Heart right ventricle (tissue), 16 donors: Measurements from ENCODE around the gene NCAPG2. TPM values are rescaled to one million over a fixed set of nuclear protein-coding genes. Genes with fewer than 3 reads are reported as not detected.
A peak's percentile ranks its signal among the peaks of the same experiment; 100 is the strongest.

Experiments used
- ATAC-seq, 8 donors: fragments of 200-7000 bp; cut with Tn5 transposase; one replicate each; pipeline ENCODE4 v1.9.1; 2020; ENCODE audit warnings: mild to moderate bottlenecking in 8 of 8, moderate library complexity in 8 of 8, moderate number of reproducible peaks in 1 of 8
- DNase-seq, 2 donors: peaks; one replicate each; pipeline ENCODE4 v3.0.0-alpha.2; 2020
- H3K27ac ChIP-seq, 10 donors: fragments of 200-600 bp; sonication (generic) in 2 of 10; one replicate each; pipeline versions ENCODE4 v1.5.0 to v1.8.0; 2020 to 2022; ENCODE audit warnings: mild to moderate bottlenecking in 3 of 10
- H3K27me3 ChIP-seq, 7 donors: fragments of 200-600 bp; one replicate each; pipeline ENCODE4 v1.8.0; 2021 to 2022; ENCODE audit warnings: mild to moderate bottlenecking in 2 of 7
- H3K36me3 ChIP-seq, 9 donors: fragments of 200-600 bp; sonication (generic) in 1 of 9; one replicate each; pipeline versions ENCODE4 v1.5.0 to v1.8.0; 2020 to 2022; ENCODE audit warnings: mild to moderate bottlenecking in 2 of 9
- H3K4me1 ChIP-seq, 9 donors: fragments of 200-600 bp; sonication (generic) in 1 of 9; one replicate each; pipeline versions ENCODE4 v1.5.0 to v1.8.0; 2020 to 2022; ENCODE audit warnings: mild to moderate bottlenecking in 4 of 9
- H3K4me3 ChIP-seq, 10 donors: fragments of 200-600 bp; sonication (generic) in 2 of 10; one replicate each; pipeline versions ENCODE4 v1.5.0 to v1.8.0; 2020 to 2022; ENCODE audit warnings: mild to moderate bottlenecking in 7 of 10, moderate library complexity in 2 of 10
- H3K9me3 ChIP-seq, 11 donors: fragments of 200-600 bp in 10 of 11; sonication (generic) in 2 of 11; one replicate each; pipeline versions ENCODE4 v1.5.0 to v1.8.0; 2013 to 2022; ENCODE audit warnings: mild to moderate bottlenecking in 2 of 11, control low read depth in 1 of 11, moderate library complexity in 1 of 11
- WGBS, 2 donors: extraction: QIAGEN DNeasy Blood & Tissue Kit; methylation state at CpG; one replicate each; pipeline ENCODE4 v1.1.7; 2013; ENCODE audit warnings: inconsistent platforms in 1 of 2; 5-methylcytosine and 5-hydroxymethylcytosine counted together
- intact Hi-C, 10 donors: fragments of 100-400 bp; cut with DNase I; formaldehyde crosslinking; loops; one replicate each; pipeline versions ENCODE4 v1.11.1 to v1.14.2; 2022
- polyA plus RNA-seq, 2 donors: library from polyadenylated mRNA; stranded (reverse); fragments of 200-250 nt; gene quantifications; one replicate each; pipeline ENCODE4 v1.2.3, GENCODE V29; 2013
- total RNA-seq, 10 donors: library from RNA; stranded (reverse); fragmentation: NEBNext Ultra II Directional in 3 of 10; extraction: Animal tissue kit (Norgen Biotek cat#: 25700) in 3 of 10; gene quantifications; one replicate each; pipeline versions ENCODE4 v1.2.1 to v1.2.4, GENCODE V29; 2021 to 2023
- TF ChIP-seq, protein P1 (sequence below), 9 donors: fragments of 200-600 bp; sonication (generic) in 2 of 9; IDR thresholded peaks; one replicate each; pipeline versions ENCODE4 v1.5.0 to v1.8.0; 2021 to 2022; ENCODE audit warnings: antibody characterized with exemption in 9 of 9, mild to moderate bottlenecking in 5 of 9, moderate library complexity in 1 of 9
- donor health status: Arrhythmogenic right ventricular cardiomyopathy.
- donor health status: ischemic (EF 13 %, LVEDD 7.1; RV severe dilation, severe dysfunction).
- donor health status: healthy with polysubstance abuse.
- donor health status: DM: no; HTN: yes; CAD: no.
- donor health status: DM: no; HTN: no; CAD: no.
- donor health status: ischemic (EF 25% LVEDD 6.9; RV normal size, moderate dysfunction).
- donor health status: ischemic (EF 25% LVEDD 5.7; RV mildly dilated, moderate dysfunction).
- donor health status: healthy.
- donor health status: DM: yes; HTN: yes; CAD: no.
- donor health status: Ischemic cardiomyopathy.
- donor health status: ischemic (EF 35%, LVEDD 5.7; RV mildly dilated, moderate dysfunction).
- donor health status: nonischemic (EF 11% LVEDD 7.7; RV severe dilation, severe dysfunction).
- donor health status: DM: yes; HTN: yes; CAD: no.
- donor health status: PGD.
- donor health status: ischemic (EF 29% LVEDD 5.4; RV normal size, mild dysfunction).
- donor health status: nonischemic (EF 23%, LVEDD 6.1; RV moderate dilation, normal function).

NCAPG2 gene
- total and polyA plus RNA-seq, 12 donors, result 1.3 to 8.0 (median 4.6) TPM

- Histone ChIP-seq H3K27me3 (peaks cover 12 to 31% (median 27%) of the 10 kb centered on the region in 7 donors), H3K4me3 (no peak overlapping the region), H3K36me3 (no peaks in the 10 kb centered on the region), H3K4me1 (peaks cover 9 to 24% (median 15%) of the 10 kb centered on the region in 9 donors), H3K27ac (no peak overlapping the region), H3K9me3 (peaks cover 0 to 9% (median 0%) of the 10 kb centered on the region in 11 donors)
- intact Hi-C loops, result no loop called here
- WGBS, 2 donors, result 90 to 93% methylated on average over 12 of the region's 12 CpGs
- DNase-seq (no peak), ATAC-seq (no peak)
- TF ChIP-seq, protein P1, sequence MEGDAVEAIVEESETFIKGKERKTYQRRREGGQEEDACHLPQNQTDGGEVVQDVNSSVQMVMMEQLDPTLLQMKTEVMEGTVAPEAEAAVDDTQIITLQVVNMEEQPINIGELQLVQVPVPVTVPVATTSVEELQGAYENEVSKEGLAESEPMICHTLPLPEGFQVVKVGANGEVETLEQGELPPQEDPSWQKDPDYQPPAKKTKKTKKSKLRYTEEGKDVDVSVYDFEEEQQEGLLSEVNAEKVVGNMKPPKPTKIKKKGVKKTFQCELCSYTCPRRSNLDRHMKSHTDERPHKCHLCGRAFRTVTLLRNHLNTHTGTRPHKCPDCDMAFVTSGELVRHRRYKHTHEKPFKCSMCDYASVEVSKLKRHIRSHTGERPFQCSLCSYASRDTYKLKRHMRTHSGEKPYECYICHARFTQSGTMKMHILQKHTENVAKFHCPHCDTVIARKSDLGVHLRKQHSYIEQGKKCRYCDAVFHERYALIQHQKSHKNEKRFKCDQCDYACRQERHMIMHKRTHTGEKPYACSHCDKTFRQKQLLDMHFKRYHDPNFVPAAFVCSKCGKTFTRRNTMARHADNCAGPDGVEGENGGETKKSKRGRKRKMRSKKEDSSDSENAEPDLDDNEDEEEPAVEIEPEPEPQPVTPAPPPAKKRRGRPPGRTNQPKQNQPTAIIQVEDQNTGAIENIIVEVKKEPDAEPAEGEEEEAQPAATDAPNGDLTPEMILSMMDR (IDR thresholded peaks at IDR 0.05), result no peak
Observed at GRCh38 chr7:158590181-158590530, 114.4 kb downstream of the NCAPG2 start.

- no peak for ATAC-seq
- Histone ChIP-seq H3K4me1 (peaks cover 9 to 24% (median 15%) of the 10 kb centered on the region in 9 donors), H3K27ac (no peak overlapping the region), H3K36me3 (no peaks in the 10 kb centered on the region), H3K27me3 (peaks cover 15 to 36% (median 32%) of the 10 kb centered on the region in 7 donors), H3K4me3 (no peak overlapping the region), H3K9me3 (peaks cover 0 to 9% (median 0%) of the 10 kb centered on the region in 11 donors)
- WGBS, 2 donors, result 50 to 67% methylated on average over 1 of the region's 1 CpG
- TF ChIP-seq, protein P1 (IDR thresholded peaks at IDR 0.05), result no peak
- no peak for DNase-seq
- intact Hi-C loops, result no loop called here
Observed at GRCh38 chr7:158589653-158590052, 115.0 kb downstream of the NCAPG2 start.

- Histone ChIP-seq H3K9me3 (peaks cover 0 to 9% (median 0%) of the 10 kb centered on the region in 11 donors), H3K27me3 (peaks cover 21 to 43% (median 39%) of the 10 kb centered on the region in 7 donors), H3K36me3 (no peaks in the 10 kb centered on the region), H3K27ac (no peak overlapping the region), H3K4me1 (peaks cover 9 to 24% (median 15%) of the 10 kb centered on the region in 9 donors), H3K4me3 (no peak overlapping the region)
- 44% methylated on average over 16 of the region's 16 CpGs for WGBS, 2 donors
- DNase-seq (no peak), ATAC-seq (no peak)
- intact Hi-C loops, result no loop called here
- TF ChIP-seq, protein P1 (IDR thresholded peaks at IDR 0.05), result no peak
Observed at GRCh38 chr7:158588878-158589442, 115.6 kb downstream of the NCAPG2 start.

- Histone ChIP-seq H3K9me3 (peaks cover 0 to 9% (median 0%) of the 10 kb centered on the region in 11 donors), H3K4me1 (peaks cover 9 to 24% (median 15%) of the 10 kb centered on the region in 9 donors), H3K27ac (no peak overlapping the region), H3K4me3 (peak overlapping the region in 9 of 10 donors; percentile 9 to 45 (median 34)), H3K36me3 (no peaks in the 10 kb centered on the region), H3K27me3 (peaks cover 21 to 50% (median 46%) of the 10 kb centered on the region in 7 donors)
- intact Hi-C loops, result no loop called here
- WGBS, 2 donors, result 10% methylated on average over 55 to 63 of the region's 63 CpGs
- no peak for DNase-seq
- TF ChIP-seq, protein P1 (IDR thresholded peaks at IDR 0.05), result no peak
- ATAC-seq, result peak in 3 of 8 donors; percentile 9 to 60 (median 29)
Observed at GRCh38 chr7:158588085-158588877, 116.3 kb downstream of the NCAPG2 start.
